ENCODE results near the gene GRPEL1. TPM values are rescaled to one million over a fixed set of nuclear protein-coding genes. Genes with fewer than 3 reads are reported as not detected.

GRPEL1 gene
- polyA plus RNA-seq, 1 experiment = 21.1 TPM

- POLR2A ChIA-PET = no interaction called here
- H3K36me3 ChIP-seq (ENCODE audit: control insufficient read depth, insufficient read depth, low read length) = no peaks in the 10 kb centered on the region
- H3K27me3 ChIP-seq (ENCODE audit: control insufficient read depth, insufficient read depth, low read length) = no peaks in the 10 kb centered on the region
- TF ChIP-seq, protein P1, sequence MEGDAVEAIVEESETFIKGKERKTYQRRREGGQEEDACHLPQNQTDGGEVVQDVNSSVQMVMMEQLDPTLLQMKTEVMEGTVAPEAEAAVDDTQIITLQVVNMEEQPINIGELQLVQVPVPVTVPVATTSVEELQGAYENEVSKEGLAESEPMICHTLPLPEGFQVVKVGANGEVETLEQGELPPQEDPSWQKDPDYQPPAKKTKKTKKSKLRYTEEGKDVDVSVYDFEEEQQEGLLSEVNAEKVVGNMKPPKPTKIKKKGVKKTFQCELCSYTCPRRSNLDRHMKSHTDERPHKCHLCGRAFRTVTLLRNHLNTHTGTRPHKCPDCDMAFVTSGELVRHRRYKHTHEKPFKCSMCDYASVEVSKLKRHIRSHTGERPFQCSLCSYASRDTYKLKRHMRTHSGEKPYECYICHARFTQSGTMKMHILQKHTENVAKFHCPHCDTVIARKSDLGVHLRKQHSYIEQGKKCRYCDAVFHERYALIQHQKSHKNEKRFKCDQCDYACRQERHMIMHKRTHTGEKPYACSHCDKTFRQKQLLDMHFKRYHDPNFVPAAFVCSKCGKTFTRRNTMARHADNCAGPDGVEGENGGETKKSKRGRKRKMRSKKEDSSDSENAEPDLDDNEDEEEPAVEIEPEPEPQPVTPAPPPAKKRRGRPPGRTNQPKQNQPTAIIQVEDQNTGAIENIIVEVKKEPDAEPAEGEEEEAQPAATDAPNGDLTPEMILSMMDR (IDR thresholded peaks at IDR 0.05; ENCODE audit: insufficient read depth, low read depth, low read length) = no peak
- no peak overlapping the region for H3K4me3 ChIP-seq (ENCODE audit: low read depth, low read length)
- no peak for DNase-seq (ENCODE audit: low read depth)
- CTCF ChIA-PET = interaction anchor here (1.5 to 6.0 kb wide), 4 partner anchors 8 to 353 kb away, joined by 5 to 45 read pairs (median 23); no protein-coding TSS in a partner anchor
Measured at GRCh38 chr4:7073526-7074390, 5.9 kb upstream of the GRPEL1 start.

DNA sequence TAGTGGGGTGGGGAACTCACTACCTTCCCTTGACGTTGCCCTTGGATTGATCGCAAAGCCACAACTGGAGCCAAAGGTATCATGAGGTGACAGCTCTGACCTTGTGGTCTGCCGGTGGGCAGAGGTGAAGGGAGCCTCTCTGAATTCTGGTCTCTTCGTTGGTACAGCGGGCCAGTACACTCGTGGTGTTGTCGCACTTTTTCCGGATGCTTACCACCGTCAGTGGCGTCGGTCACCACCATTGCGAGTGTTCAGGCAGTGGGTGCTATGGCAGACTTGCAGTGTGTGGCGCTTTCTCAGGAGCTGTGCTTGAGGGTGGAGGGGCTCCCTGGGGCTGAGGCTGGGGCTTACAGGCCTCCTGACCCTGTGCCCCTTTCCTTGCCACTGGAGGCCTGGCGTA is 5.2 kb upstream of the GRPEL1 start:
- H3K36me3 ChIP-seq (ENCODE audit: control insufficient read depth, insufficient read depth, low read length) = no peaks in the 10 kb centered on the region
- ChIA-PET CTCF (interaction anchor here (2.0 to 7.5 kb wide), 4 partner anchors 9 to 352 kb away, joined by 12 to 45 read pairs (median 40); partner anchors contain the start of gene TADA2B), POLR2A (no interaction called here)
- TF ChIP-seq, protein P1 (IDR thresholded peaks at IDR 0.05; ENCODE audit: insufficient read depth, low read depth, low read length) = no peak
- no peaks in the 10 kb centered on the region for H3K27me3 ChIP-seq (ENCODE audit: control insufficient read depth, insufficient read depth, low read length)
- no peak for DNase-seq (ENCODE audit: low read depth)
- no peak overlapping the region for H3K4me3 ChIP-seq (ENCODE audit: low read depth, low read length)

DNA sequence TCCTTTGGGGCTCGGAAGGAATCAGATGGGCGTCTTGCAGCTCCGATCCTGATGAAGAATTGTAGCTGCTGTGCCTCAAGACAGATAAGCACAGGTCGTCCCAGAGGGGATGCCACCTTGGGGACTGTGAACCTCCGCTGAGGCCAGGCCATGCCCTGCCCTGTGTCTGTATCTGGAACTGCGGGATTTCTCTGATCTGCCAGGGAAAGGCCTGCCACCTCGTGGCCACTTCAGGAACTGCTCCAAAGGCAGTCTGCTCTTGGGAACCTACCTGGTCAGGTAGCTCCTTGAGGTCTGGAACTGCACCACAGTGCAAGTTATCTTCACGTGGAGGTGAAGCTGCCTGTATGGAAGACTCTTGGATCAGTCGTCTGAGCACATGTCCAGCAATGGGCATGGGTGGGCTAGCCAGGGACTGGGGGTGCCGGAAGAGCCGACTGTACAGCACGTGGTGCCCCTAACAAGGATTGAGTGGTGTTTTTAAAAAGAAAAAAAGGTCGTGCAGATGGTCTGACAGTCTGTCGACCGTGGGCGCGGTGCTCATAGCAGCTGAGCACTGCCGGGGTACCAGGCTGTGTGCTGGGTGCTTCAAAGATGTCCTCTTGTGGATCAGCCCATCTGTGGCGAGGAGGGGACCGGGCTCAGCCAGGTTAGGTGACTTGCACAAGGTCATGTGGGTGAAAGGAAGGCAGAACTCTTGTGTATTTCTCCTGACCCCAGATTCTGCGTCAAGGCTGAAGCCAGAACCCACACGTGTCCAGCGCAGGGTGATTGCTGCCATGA is 3.1 kb upstream of the GRPEL1 start:
- ChIA-PET POLR2A (no interaction called here), CTCF (interaction anchor here (0.6 to 10.8 kb wide), 41 partner anchors 8 to 429 kb away, joined by 3 to 116 read pairs (median 5); partner anchors contain the start of genes TADA2B and TBC1D14)
- TF ChIP-seq, protein P1 (IDR thresholded peaks at IDR 0.05; ENCODE audit: insufficient read depth, low read depth, low read length) = peak; percentile 98
- Histone ChIP-seq H3K27me3 (ENCODE audit: control insufficient read depth, insufficient read depth, low read length) (no peaks in the 10 kb centered on the region), H3K4me3 (ENCODE audit: low read depth, low read length) (no peak overlapping the region), H3K36me3 (ENCODE audit: control insufficient read depth, insufficient read depth, low read length) (no peaks in the 10 kb centered on the region)
- no peak for DNase-seq (ENCODE audit: low read depth)

GRCh38 chr4:7068883-7069282 is 1.0 kb upstream of the GRPEL1 start:
- H3K4me3 ChIP-seq (ENCODE audit: low read depth, low read length) = peak overlapping the region; percentile 61
- H3K36me3 ChIP-seq (ENCODE audit: control insufficient read depth, insufficient read depth, low read length) = peaks cover 2% of the 10 kb centered on the region
- CTCF ChIA-PET = interaction anchor here (1.0 to 10.8 kb wide), 11 partner anchors 13 to 351 kb away, joined by 3 to 116 read pairs (median 9); partner anchors contain the start of gene TADA2B
- DNase-seq (ENCODE audit: low read depth) = no peak
- POLR2A ChIA-PET = no interaction called here
- TF ChIP-seq, protein P1 (IDR thresholded peaks at IDR 0.05; ENCODE audit: insufficient read depth, low read depth, low read length) = no peak
- no peaks in the 10 kb centered on the region for H3K27me3 ChIP-seq (ENCODE audit: control insufficient read depth, insufficient read depth, low read length)

Data from BJ (cell line).